Gastroesophageal sphincter (tissue), 3 donors: Measurements from ENCODE around the gene HNRNPR.

Source experiments
- CTCF ChIP-seq, 4 experiments: fragments of 200-600 bp in 2 of 4; fragments of 450-650 bp in 2 of 4; sonication (generic) in 1 of 4; IDR thresholded peaks; one replicate each; pipeline ENCODE4 v1.5.1; 2017 to 2019; ENCODE audit warnings: antibody characterized with exemption in 4 of 4, mild to moderate bottlenecking in 2 of 4, moderate library complexity in 2 of 4
- EP300 ChIP-seq: sonication (generic); formaldehyde crosslinking; IDR thresholded peaks from one replicate; pipeline ENCODE4 v1.6.1; 2017; ENCODE audit warnings: antibody characterized with exemption, mild to moderate bottlenecking
- POLR2A ChIP-seq, 2 donors: fragments of 450-650 bp; IDR thresholded peaks; one replicate each; pipeline ENCODE4 v1.6.1; 2017; ENCODE audit warnings: antibody characterized with exemption in 2 of 2, mild to moderate bottlenecking in 2 of 2, moderate library complexity in 1 of 2
- POLR2AphosphoS5 ChIP-seq: sonication (generic); formaldehyde crosslinking; IDR thresholded peaks from one replicate; pipeline ENCODE4 v1.6.1; 2017; ENCODE audit warnings: antibody characterized with exemption

- TF ChIP-seq CTCF (IDR thresholded peaks at IDR 0.05) (no peak), POLR2A (IDR thresholded peaks at IDR 0.05) (no peak), EP300 (no peak), POLR2AphosphoS5 (no peak)
Observed at GRCh38 chr1:23283667-23284602, 60.1 kb downstream of the HNRNPR start.
